HEK293 (cell line): ENCODE measurements around the gene MLF2.

Source experiments
- OSR2 ChIP-seq: fragments of 450-650 bp; formaldehyde crosslinking; IDR thresholded peaks from 2 replicates; pipeline ENCODE4 v1.5.1; 2016; ENCODE audit warnings: missing biosample characterization, missing genetic modification characterization
- OVOL3 ChIP-seq: fragments of 450-650 bp; formaldehyde crosslinking; IDR thresholded peaks from 2 replicates; pipeline ENCODE4 v1.5.1; 2016; ENCODE audit warnings: missing biosample characterization, missing genetic modification characterization
- SCRT1 ChIP-seq: fragments of 450-650 bp; formaldehyde crosslinking; IDR thresholded peaks from 2 replicates; pipeline ENCODE4 v1.5.1; 2016; ENCODE audit warnings: missing biosample characterization, missing genetic modification characterization, borderline replicate concordance
- SETDB1 ChIP-seq: IDR thresholded peaks from one replicate; pipeline ENCODE4 v1.6.1; 2017; ENCODE audit warnings: mild to moderate bottlenecking, low read length, moderate library complexity, mixed read lengths; ENCODE audit not compliant: insufficient read length
- TCF7L2 ChIP-seq: IDR thresholded peaks from 2 replicates; pipeline ENCODE4 v1.6.1; 2011; ENCODE audit warnings: low read depth, mild to moderate bottlenecking, inconsistent platforms, low read length, moderate library complexity, borderline replicate concordance
- ZBTB8A ChIP-seq: fragments of 450-650 bp; formaldehyde crosslinking; IDR thresholded peaks from 2 replicates; pipeline ENCODE4 v1.5.1; 2016; ENCODE audit warnings: missing biosample characterization, missing genetic modification characterization
- ZFP69B ChIP-seq: fragments of 450-650 bp; formaldehyde crosslinking; IDR thresholded peaks from 2 replicates; pipeline ENCODE4 v1.5.1; 2016; ENCODE audit warnings: missing biosample characterization, missing genetic modification characterization
- ZNF132 ChIP-seq: fragments of 450-650 bp; formaldehyde crosslinking; IDR thresholded peaks from 2 replicates; pipeline ENCODE4 v1.5.1; 2017; ENCODE audit warnings: missing biosample characterization, missing genetic modification characterization, borderline replicate concordance
- ZNF155 ChIP-seq: fragments of 450-650 bp; formaldehyde crosslinking; IDR thresholded peaks from 2 replicates; pipeline ENCODE4 v1.5.1; 2016; ENCODE audit warnings: missing biosample characterization, missing genetic modification characterization
- ZNF169 ChIP-seq: fragments of 450-650 bp; formaldehyde crosslinking; IDR thresholded peaks from 2 replicates; pipeline ENCODE4 v1.5.1; 2016; ENCODE audit warnings: missing biosample characterization, missing genetic modification characterization
- ZNF2 ChIP-seq: fragments of 450-650 bp; formaldehyde crosslinking; IDR thresholded peaks from 2 replicates; pipeline ENCODE4 v1.5.1; 2016; ENCODE audit warnings: missing biosample characterization, missing genetic modification characterization
- ZNF23 ChIP-seq: fragments of 450-650 bp; formaldehyde crosslinking; IDR thresholded peaks from 2 replicates; pipeline ENCODE4 v1.5.1; 2016; ENCODE audit warnings: missing biosample characterization, missing genetic modification characterization, borderline replicate concordance
- ZNF239 ChIP-seq: fragments of 450-650 bp; formaldehyde crosslinking; IDR thresholded peaks from 2 replicates; pipeline ENCODE4 v1.5.1; 2016; ENCODE audit warnings: missing biosample characterization, missing genetic modification characterization
- ZNF335 ChIP-seq: fragments of 450-650 bp; formaldehyde crosslinking; conservative IDR thresholded peaks from 2 replicates; pipeline ENCODE4 v1.5.1; 2016; ENCODE audit warnings: missing biosample characterization, missing genetic modification characterization
- ZNF341 ChIP-seq: fragments of 450-650 bp; formaldehyde crosslinking; IDR thresholded peaks from 2 replicates; pipeline ENCODE4; 2016; ENCODE audit warnings: low read depth, missing biosample characterization, missing genetic modification characterization
- ZNF433 ChIP-seq: fragments of 450-650 bp; formaldehyde crosslinking; IDR thresholded peaks from 2 replicates; pipeline ENCODE4 v1.5.1; 2016; ENCODE audit warnings: missing biosample characterization, missing genetic modification characterization, low read depth
- ZNF514 ChIP-seq: fragments of 450-650 bp; formaldehyde crosslinking; IDR thresholded peaks from 2 replicates; pipeline ENCODE4 v1.5.1; 2016; ENCODE audit warnings: missing biosample characterization, missing genetic modification characterization
- ZNF530 ChIP-seq: fragments of 450-650 bp; formaldehyde crosslinking; IDR thresholded peaks from 2 replicates; pipeline ENCODE4 v1.5.1; 2016; ENCODE audit warnings: low read depth, missing biosample characterization, missing genetic modification characterization
- ZNF585B ChIP-seq: fragments of 450-650 bp; formaldehyde crosslinking; IDR thresholded peaks from 2 replicates; pipeline ENCODE4 v1.5.1; 2016; ENCODE audit warnings: missing biosample characterization, missing genetic modification characterization
- ZNF596 ChIP-seq: fragments of 450-650 bp; IDR thresholded peaks from 2 replicates; pipeline ENCODE4 v1.5.0; 2018; ENCODE audit warnings: missing biosample characterization, mild to moderate bottlenecking, missing genetic modification characterization, moderate library complexity
- ZNF623 ChIP-seq: fragments of 450-650 bp; formaldehyde crosslinking; IDR thresholded peaks from 2 replicates; pipeline ENCODE4 v1.5.1; 2016; ENCODE audit warnings: missing biosample characterization, missing genetic modification characterization
- ZNF629 ChIP-seq: fragments of 450-650 bp; formaldehyde crosslinking; IDR thresholded peaks from 2 replicates; pipeline ENCODE4 v1.5.1; 2017; ENCODE audit warnings: missing biosample characterization, missing genetic modification characterization
- ZNF76 ChIP-seq: fragments of 450-650 bp; formaldehyde crosslinking; IDR thresholded peaks from 2 replicates; pipeline ENCODE4; 2016; ENCODE audit warnings: low read depth, missing biosample characterization, missing genetic modification characterization, borderline replicate concordance
- ZNF768 ChIP-seq: fragments of 450-650 bp; formaldehyde crosslinking; IDR thresholded peaks from 2 replicates; pipeline ENCODE4 v1.5.1; 2018; ENCODE audit warnings: missing biosample characterization, mild to moderate bottlenecking, missing genetic modification characterization
- ZNF777 ChIP-seq: fragments of 450-650 bp; formaldehyde crosslinking; IDR thresholded peaks from 2 replicates; pipeline ENCODE4 v1.5.1; 2017; ENCODE audit warnings: missing biosample characterization, missing genetic modification characterization, borderline replicate concordance
- ZNF791 ChIP-seq: fragments of 450-650 bp; formaldehyde crosslinking; IDR thresholded peaks from 2 replicates; pipeline ENCODE4 v1.5.1; 2016; ENCODE audit warnings: missing biosample characterization, missing genetic modification characterization
- TF ChIP-seq, protein P1 (sequence below): fragments of 450-650 bp; formaldehyde crosslinking; IDR thresholded peaks from 2 replicates; pipeline ENCODE4 v1.5.1; 2017; ENCODE audit warnings: missing biosample characterization, missing genetic modification characterization
- TF ChIP-seq, protein P2 (sequence below): fragments of 450-650 bp; formaldehyde crosslinking; IDR thresholded peaks from 2 replicates; pipeline ENCODE4 v1.5.1; 2016; ENCODE audit warnings: missing biosample characterization, missing genetic modification characterization
- TF ChIP-seq, protein P3 (sequence below): fragments of 450-650 bp; formaldehyde crosslinking; IDR thresholded peaks from 2 replicates; pipeline ENCODE4 v1.5.1; 2017; ENCODE audit warnings: missing biosample characterization, missing genetic modification characterization
- TF ChIP-seq, protein P4 (sequence below): fragments of 450-650 bp; formaldehyde crosslinking; IDR thresholded peaks from 2 replicates; pipeline ENCODE4 v1.5.1; 2016; ENCODE audit warnings: missing biosample characterization, missing genetic modification characterization
- TF ChIP-seq, protein P5 (sequence below): fragments of 450-650 bp; formaldehyde crosslinking; IDR thresholded peaks from 2 replicates; pipeline ENCODE4 v1.5.1; 2017; ENCODE audit warnings: missing biosample characterization, missing genetic modification characterization
- TF ChIP-seq, protein P6 (sequence below): fragments of 450-650 bp; formaldehyde crosslinking; IDR thresholded peaks from 2 replicates; pipeline ENCODE4 v1.5.1; 2016; ENCODE audit warnings: missing biosample characterization, missing genetic modification characterization

Gene MLF2

DNA sequence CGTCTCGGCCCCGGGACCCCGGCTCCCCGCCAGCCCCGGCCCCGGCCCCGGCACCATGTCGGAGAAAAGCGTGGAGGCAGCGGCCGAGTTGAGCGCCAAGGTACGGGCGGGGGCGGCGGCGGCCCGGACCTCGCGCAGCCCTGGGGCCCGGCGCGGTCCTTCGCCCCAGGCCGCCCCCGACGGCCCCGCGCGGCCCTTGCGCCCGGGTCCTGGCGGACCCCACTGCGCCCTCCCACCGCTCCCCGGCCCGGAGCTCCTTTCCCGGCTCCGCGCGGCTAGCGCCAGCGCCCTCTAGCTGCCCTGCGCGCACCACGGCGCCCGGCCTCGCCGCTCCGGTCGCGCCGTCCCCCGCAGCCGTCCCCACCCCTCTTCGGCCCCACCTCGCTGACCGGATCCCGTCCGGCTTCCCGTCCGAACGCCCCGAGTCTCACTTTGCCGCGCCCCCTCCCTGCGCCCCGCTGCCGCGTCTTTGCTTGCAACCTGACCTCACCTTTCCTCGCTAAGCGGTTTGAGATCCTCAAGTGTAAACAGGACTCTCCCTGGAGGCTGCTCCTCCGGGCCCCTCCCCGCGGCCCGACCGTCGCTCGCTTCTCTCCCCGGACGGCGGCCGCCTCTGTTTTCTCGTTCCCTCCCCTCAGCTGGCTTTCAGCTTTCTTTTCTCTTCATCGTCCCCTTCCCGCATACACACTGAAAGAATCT is 13.9 kb upstream of the MLF2 start (continued):
- TF ChIP-seq ZNF514 (tag by site-specific recombination) (no peak), ZNF341 (tag by site-specific recombination) (peak; percentile 87), ZNF2 (0 out of 2 replicates have a peak, but pooled peaks have one; percentile 40), ZFP69B (tag by site-specific recombination) (peak; percentile 59; the same call in 1 of the 2 replicates), ZNF155 (tag by site-specific recombination) (no peak), ZBTB8A (tag by site-specific recombination) (peak; percentile 55), TCF7L2 (no peak), SETDB1 (no peak), ZNF239 (no peak), ZNF777 (tag by site-specific recombination) (peak; percentile 82; the same call in 1 of the 2 replicates), ZNF596 (tag by site-specific recombination) (no peak), ZNF791 (tag by site-specific recombination) (no peak), ZNF23 (tag by site-specific recombination) (no peak), ZNF132 (tag by site-specific recombination) (no peak), ZNF76 (peak; percentile 30; the same call in 1 of the 2 replicates), ZNF169 (tag by site-specific recombination) (no peak), ZNF530 (no peak), ZNF629 (tag by site-specific recombination) (peak; percentile 41; the same call in 1 of the 2 replicates), ZNF335 (tag by site-specific recombination) (no peak), ZNF585B (tag by site-specific recombination) (no peak), OVOL3 (tag by site-specific recombination) (no peak), SCRT1 (tag by site-specific recombination) (no peak), ZNF433 (tag by site-specific recombination) (no peak), ZNF768 (tag by site-specific recombination) (no peak), ZNF623 (tag by site-specific recombination) (no peak), OSR2 (tag by site-specific recombination) (no peak)
- TF ChIP-seq, protein P1, sequence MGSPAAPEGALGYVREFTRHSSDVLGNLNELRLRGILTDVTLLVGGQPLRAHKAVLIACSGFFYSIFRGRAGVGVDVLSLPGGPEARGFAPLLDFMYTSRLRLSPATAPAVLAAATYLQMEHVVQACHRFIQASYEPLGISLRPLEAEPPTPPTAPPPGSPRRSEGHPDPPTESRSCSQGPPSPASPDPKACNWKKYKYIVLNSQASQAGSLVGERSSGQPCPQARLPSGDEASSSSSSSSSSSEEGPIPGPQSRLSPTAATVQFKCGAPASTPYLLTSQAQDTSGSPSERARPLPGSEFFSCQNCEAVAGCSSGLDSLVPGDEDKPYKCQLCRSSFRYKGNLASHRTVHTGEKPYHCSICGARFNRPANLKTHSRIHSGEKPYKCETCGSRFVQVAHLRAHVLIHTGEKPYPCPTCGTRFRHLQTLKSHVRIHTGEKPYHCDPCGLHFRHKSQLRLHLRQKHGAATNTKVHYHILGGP (tag by site-specific recombination): no peak
- TF ChIP-seq, protein P2, sequence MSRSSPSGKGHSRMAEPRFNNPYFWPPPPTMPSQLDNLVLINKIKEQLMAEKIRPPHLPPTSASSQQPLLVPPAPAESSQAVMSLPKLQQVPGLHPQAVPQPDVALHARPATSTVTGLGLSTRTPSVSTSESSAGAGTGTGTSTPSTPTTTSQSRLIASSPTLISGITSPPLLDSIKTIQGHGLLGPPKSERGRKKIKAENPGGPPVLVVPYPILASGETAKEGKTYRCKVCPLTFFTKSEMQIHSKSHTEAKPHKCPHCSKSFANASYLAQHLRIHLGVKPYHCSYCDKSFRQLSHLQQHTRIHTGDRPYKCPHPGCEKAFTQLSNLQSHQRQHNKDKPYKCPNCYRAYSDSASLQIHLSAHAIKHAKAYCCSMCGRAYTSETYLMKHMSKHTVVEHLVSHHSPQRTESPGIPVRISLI (tag by site-specific recombination): no peak
- TF ChIP-seq, protein P3, sequence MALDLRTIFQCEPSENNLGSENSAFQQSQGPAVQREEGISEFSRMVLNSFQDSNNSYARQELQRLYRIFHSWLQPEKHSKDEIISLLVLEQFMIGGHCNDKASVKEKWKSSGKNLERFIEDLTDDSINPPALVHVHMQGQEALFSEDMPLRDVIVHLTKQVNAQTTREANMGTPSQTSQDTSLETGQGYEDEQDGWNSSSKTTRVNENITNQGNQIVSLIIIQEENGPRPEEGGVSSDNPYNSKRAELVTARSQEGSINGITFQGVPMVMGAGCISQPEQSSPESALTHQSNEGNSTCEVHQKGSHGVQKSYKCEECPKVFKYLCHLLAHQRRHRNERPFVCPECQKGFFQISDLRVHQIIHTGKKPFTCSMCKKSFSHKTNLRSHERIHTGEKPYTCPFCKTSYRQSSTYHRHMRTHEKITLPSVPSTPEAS (tag by site-specific recombination): no peak
- TF ChIP-seq, protein P4, sequence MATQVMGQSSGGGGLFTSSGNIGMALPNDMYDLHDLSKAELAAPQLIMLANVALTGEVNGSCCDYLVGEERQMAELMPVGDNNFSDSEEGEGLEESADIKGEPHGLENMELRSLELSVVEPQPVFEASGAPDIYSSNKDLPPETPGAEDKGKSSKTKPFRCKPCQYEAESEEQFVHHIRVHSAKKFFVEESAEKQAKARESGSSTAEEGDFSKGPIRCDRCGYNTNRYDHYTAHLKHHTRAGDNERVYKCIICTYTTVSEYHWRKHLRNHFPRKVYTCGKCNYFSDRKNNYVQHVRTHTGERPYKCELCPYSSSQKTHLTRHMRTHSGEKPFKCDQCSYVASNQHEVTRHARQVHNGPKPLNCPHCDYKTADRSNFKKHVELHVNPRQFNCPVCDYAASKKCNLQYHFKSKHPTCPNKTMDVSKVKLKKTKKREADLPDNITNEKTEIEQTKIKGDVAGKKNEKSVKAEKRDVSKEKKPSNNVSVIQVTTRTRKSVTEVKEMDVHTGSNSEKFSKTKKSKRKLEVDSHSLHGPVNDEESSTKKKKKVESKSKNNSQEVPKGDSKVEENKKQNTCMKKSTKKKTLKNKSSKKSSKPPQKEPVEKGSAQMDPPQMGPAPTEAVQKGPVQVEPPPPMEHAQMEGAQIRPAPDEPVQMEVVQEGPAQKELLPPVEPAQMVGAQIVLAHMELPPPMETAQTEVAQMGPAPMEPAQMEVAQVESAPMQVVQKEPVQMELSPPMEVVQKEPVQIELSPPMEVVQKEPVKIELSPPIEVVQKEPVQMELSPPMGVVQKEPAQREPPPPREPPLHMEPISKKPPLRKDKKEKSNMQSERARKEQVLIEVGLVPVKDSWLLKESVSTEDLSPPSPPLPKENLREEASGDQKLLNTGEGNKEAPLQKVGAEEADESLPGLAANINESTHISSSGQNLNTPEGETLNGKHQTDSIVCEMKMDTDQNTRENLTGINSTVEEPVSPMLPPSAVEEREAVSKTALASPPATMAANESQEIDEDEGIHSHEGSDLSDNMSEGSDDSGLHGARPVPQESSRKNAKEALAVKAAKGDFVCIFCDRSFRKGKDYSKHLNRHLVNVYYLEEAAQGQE (tag by site-specific recombination): no peak
- TF ChIP-seq, protein P5, sequence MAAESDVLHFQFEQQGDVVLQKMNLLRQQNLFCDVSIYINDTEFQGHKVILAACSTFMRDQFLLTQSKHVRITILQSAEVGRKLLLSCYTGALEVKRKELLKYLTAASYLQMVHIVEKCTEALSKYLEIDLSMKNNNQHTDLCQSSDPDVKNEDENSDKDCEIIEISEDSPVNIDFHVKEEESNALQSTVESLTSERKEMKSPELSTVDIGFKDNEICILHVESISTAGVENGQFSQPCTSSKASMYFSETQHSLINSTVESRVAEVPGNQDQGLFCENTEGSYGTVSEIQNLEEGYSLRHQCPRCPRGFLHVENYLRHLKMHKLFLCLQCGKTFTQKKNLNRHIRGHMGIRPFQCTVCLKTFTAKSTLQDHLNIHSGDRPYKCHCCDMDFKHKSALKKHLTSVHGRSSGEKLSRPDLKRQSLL (tag by site-specific recombination): no peak
- TF ChIP-seq, protein P6, sequence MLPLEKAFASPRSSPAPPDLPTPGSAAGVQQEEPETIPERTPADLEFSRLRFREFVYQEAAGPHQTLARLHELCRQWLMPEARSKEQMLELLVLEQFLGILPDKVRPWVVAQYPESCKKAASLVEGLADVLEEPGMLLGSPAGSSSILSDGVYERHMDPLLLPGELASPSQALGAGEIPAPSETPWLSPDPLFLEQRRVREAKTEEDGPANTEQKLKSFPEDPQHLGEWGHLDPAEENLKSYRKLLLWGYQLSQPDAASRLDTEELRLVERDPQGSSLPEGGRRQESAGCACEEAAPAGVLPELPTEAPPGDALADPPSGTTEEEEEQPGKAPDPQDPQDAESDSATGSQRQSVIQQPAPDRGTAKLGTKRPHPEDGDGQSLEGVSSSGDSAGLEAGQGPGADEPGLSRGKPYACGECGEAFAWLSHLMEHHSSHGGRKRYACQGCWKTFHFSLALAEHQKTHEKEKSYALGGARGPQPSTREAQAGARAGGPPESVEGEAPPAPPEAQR (tag by site-specific recombination): no peak
